Activated naive CD4-positive, alpha-beta T cell treated with anti-CD3 and anti-CD28 coated beads for 36 hours (primary cell): ENCODE measurements around the gene LHCGR. TPM values are rescaled to one million over a fixed set of nuclear protein-coding genes. Genes with fewer than 3 reads are reported as not detected.

Source experiments
- CTCF ChIA-PET: fragments of 350-600 bp; sonication (Branson Sonifier 250); formaldehyde crosslinking; loops from one replicate; lab custom pipeline; 2021; ENCODE audit warnings: antibody characterized with exemption; lab: Charles Lee
- DNase-seq: peaks from one replicate; pipeline ENCODE4 v3.0.0-alpha.2; 2020
- H3K27ac Mint-ChIP-seq: one replicate; pipeline ENCODE4 v1.8.0; 2021; ENCODE audit warnings: mild to moderate bottlenecking, mixed read lengths
- H3K27me3 Mint-ChIP-seq: one replicate; pipeline ENCODE4 v1.8.0; 2021; ENCODE audit warnings: low read depth, mixed read lengths
- H3K36me3 Mint-ChIP-seq: one replicate; pipeline ENCODE4 v1.8.0; 2021; ENCODE audit warnings: low read depth, mixed read lengths
- H3K4me1 Mint-ChIP-seq: one replicate; pipeline ENCODE4 v1.8.0; 2021; ENCODE audit warnings: low read depth, mixed read lengths
- H3K4me3 Mint-ChIP-seq: one replicate; pipeline ENCODE4 v1.8.0; 2021; ENCODE audit warnings: mild to moderate bottlenecking, moderate library complexity, mixed read lengths
- H3K9me3 Mint-ChIP-seq: one replicate; pipeline ENCODE4 v1.8.0; 2021; ENCODE audit warnings: mixed read lengths
- intact Hi-C: fragments of 100-400 bp; cut with micrococcal nuclease; formaldehyde crosslinking; loops from one replicate; pipeline ENCODE4 v1.15.1; 2023
- total RNA-seq, 2 experiments: library from RNA; stranded (reverse); gene quantifications; one replicate each; pipeline ENCODE4 v1.2.3, GENCODE V29; 2021

Gene LHCGR
- total RNA-seq, 2 experiments from 2014 or later: not detected

- DNase-seq: no peak
- Mint-ChIP-seq H3K27ac (no peak overlapping the region), H3K4me1 (no peaks in the 10 kb centered on the region), H3K27me3 (peaks cover 8% of the 10 kb centered on the region), H3K4me3 (no peak overlapping the region), H3K36me3 (no peaks in the 10 kb centered on the region), H3K9me3 (peaks cover 1% of the 10 kb centered on the region)
- CTCF ChIA-PET: no interaction called here
- intact Hi-C loops: no loop called here
These were observed 19.3 kb downstream of the LHCGR start for GRCh38 chr2:48736251-48736650.

GRCh38 chr2:48734576-48735303 lies 20.8 kb downstream of the LHCGR start:
- CTCF ChIA-PET: no interaction called here

GRCh38 chr2:48733067-48733503 lies 22.4 kb downstream of the LHCGR start:
- H3K4me1 Mint-ChIP-seq: no peaks in the 10 kb centered on the region
- H3K27me3 Mint-ChIP-seq: peaks cover 4% of the 10 kb centered on the region
- H3K36me3 Mint-ChIP-seq: no peaks in the 10 kb centered on the region
- CTCF ChIA-PET: no interaction called here
- intact Hi-C loops: no loop called here
- no peak overlapping the region for H3K4me3 Mint-ChIP-seq
- no peaks in the 10 kb centered on the region for H3K9me3 Mint-ChIP-seq
- DNase-seq: no peak
- H3K27ac Mint-ChIP-seq: no peak overlapping the region

More at GRCh38 chr2:48734576-48735303, 20.8 kb downstream of the LHCGR start:
- Mint-ChIP-seq H3K27ac (no peak overlapping the region), H3K27me3 (peaks cover 8% of the 10 kb centered on the region), H3K36me3 (no peaks in the 10 kb centered on the region), H3K4me1 (no peaks in the 10 kb centered on the region), H3K9me3 (peaks cover 1% of the 10 kb centered on the region), H3K4me3 (no peak overlapping the region)
- no peak for DNase-seq
- intact Hi-C loops: no loop called here

GRCh38 chr2:48728840-48729239 lies 26.7 kb downstream of the LHCGR start:
- Mint-ChIP-seq H3K4me1 (no peaks in the 10 kb centered on the region), H3K27me3 (peaks cover 3% of the 10 kb centered on the region), H3K4me3 (no peak overlapping the region), H3K36me3 (no peaks in the 10 kb centered on the region), H3K9me3 (no peaks in the 10 kb centered on the region), H3K27ac (no peak overlapping the region)
- DNase-seq: no peak
- CTCF ChIA-PET: no interaction called here
- intact Hi-C loops: no loop called here

GRCh38 chr2:48728295-48728694 lies 27.2 kb downstream of the LHCGR start:
- no peaks in the 10 kb centered on the region for H3K4me1 Mint-ChIP-seq
- intact Hi-C loops: no loop called here
- no peaks in the 10 kb centered on the region for H3K9me3 Mint-ChIP-seq
- no peak for DNase-seq
- no peak overlapping the region for H3K4me3 Mint-ChIP-seq
- H3K27me3 Mint-ChIP-seq: peaks cover 3% of the 10 kb centered on the region
- H3K27ac Mint-ChIP-seq: no peak overlapping the region
- H3K36me3 Mint-ChIP-seq: no peaks in the 10 kb centered on the region
- CTCF ChIA-PET: interaction anchor here (0.6 kb wide), 1 partner anchor 61 kb away, joined by 3 read pairs; no protein-coding TSS in a partner anchor

- H3K4me3 Mint-ChIP-seq: no peak overlapping the region
- H3K27ac Mint-ChIP-seq: no peak overlapping the region
- H3K27me3 Mint-ChIP-seq: peaks cover 3% of the 10 kb centered on the region
- no peak for DNase-seq
- CTCF ChIA-PET: no interaction called here
- intact Hi-C loops: no loop called here
- H3K9me3 Mint-ChIP-seq: no peaks in the 10 kb centered on the region
- H3K4me1 Mint-ChIP-seq: no peaks in the 10 kb centered on the region
- no peaks in the 10 kb centered on the region for H3K36me3 Mint-ChIP-seq
These were observed 28.0 kb downstream of the LHCGR start for GRCh38 chr2:48727560-48727959.

- H3K27ac Mint-ChIP-seq: no peak overlapping the region
- no peaks in the 10 kb centered on the region for H3K9me3 Mint-ChIP-seq
- CTCF ChIA-PET: no interaction called here
- intact Hi-C loops: no loop called here
- H3K4me1 Mint-ChIP-seq: no peaks in the 10 kb centered on the region
- DNase-seq: no peak
- H3K36me3 Mint-ChIP-seq: no peaks in the 10 kb centered on the region
- no peak overlapping the region for H3K4me3 Mint-ChIP-seq
- peaks cover 3% of the 10 kb centered on the region for H3K27me3 Mint-ChIP-seq
These were observed 29.6 kb downstream of the LHCGR start for GRCh38 chr2:48725696-48726494.

GRCh38 chr2:48724278-48724677 lies 31.2 kb downstream of the LHCGR start:
- Mint-ChIP-seq H3K4me1 (no peaks in the 10 kb centered on the region), H3K27me3 (peaks cover 3% of the 10 kb centered on the region), H3K36me3 (no peaks in the 10 kb centered on the region), H3K9me3 (no peaks in the 10 kb centered on the region), H3K4me3 (no peak overlapping the region), H3K27ac (no peak overlapping the region)
- CTCF ChIA-PET: no interaction called here
- intact Hi-C loops: no loop called here
- no peak for DNase-seq

- no peak overlapping the region for H3K27ac Mint-ChIP-seq
- peaks cover 3% of the 10 kb centered on the region for H3K27me3 Mint-ChIP-seq
- no peak for DNase-seq
- CTCF ChIA-PET: no interaction called here
- no peaks in the 10 kb centered on the region for H3K36me3 Mint-ChIP-seq
- H3K4me1 Mint-ChIP-seq: no peaks in the 10 kb centered on the region
- intact Hi-C loops: no loop called here
- H3K9me3 Mint-ChIP-seq: no peaks in the 10 kb centered on the region
- H3K4me3 Mint-ChIP-seq: no peak overlapping the region
These were observed 32.4 kb downstream of the LHCGR start for GRCh38 chr2:48723129-48723528.

- Mint-ChIP-seq H3K27me3 (peaks cover 3% of the 10 kb centered on the region), H3K36me3 (no peaks in the 10 kb centered on the region), H3K27ac (no peak overlapping the region), H3K4me3 (no peak overlapping the region), H3K9me3 (no peaks in the 10 kb centered on the region), H3K4me1 (no peaks in the 10 kb centered on the region)
- intact Hi-C loops: no loop called here
- CTCF ChIA-PET: no interaction called here
- DNase-seq: no peak
These were observed 33.1 kb downstream of the LHCGR start for GRCh38 chr2:48722391-48722790.

- no peaks in the 10 kb centered on the region for H3K36me3 Mint-ChIP-seq
- no peak for DNase-seq
- intact Hi-C loops: no loop called here
- H3K27ac Mint-ChIP-seq: no peak overlapping the region
- peaks cover 3% of the 10 kb centered on the region for H3K27me3 Mint-ChIP-seq
- CTCF ChIA-PET: no interaction called here
- no peak overlapping the region for H3K4me3 Mint-ChIP-seq
- H3K4me1 Mint-ChIP-seq: no peaks in the 10 kb centered on the region
- no peaks in the 10 kb centered on the region for H3K9me3 Mint-ChIP-seq
These were observed 34.4 kb downstream of the LHCGR start for GRCh38 chr2:48721158-48721557.

GRCh38 chr2:48719480-48720177 lies 35.9 kb downstream of the LHCGR start:
- no peaks in the 10 kb centered on the region for H3K9me3 Mint-ChIP-seq
- CTCF ChIA-PET: no interaction called here
- no peak overlapping the region for H3K4me3 Mint-ChIP-seq
- H3K27ac Mint-ChIP-seq: no peak overlapping the region
- DNase-seq: no peak
- H3K36me3 Mint-ChIP-seq: no peaks in the 10 kb centered on the region
- intact Hi-C loops: no loop called here
- H3K4me1 Mint-ChIP-seq: no peaks in the 10 kb centered on the region
- H3K27me3 Mint-ChIP-seq: peaks cover 3% of the 10 kb centered on the region
